HEK293 (cell line): ENCODE data around the gene FAM241A.

Source experiments
- CTCF ChIA-PET: fragments of 350-600 bp; formaldehyde crosslinking; extraction: SDS; loops from one replicate; lab custom pipeline; 2021; ENCODE audit warnings: antibody characterized with exemption; lab: Yijun Ruan, JAX
- POLR2A ChIA-PET: fragments of 300-600 bp; formaldehyde crosslinking; extraction: SDS; loops from one replicate; lab custom pipeline; 2020; ENCODE audit warnings: antibody characterized with exemption, inconsistent platforms; lab: Yijun Ruan, JAX
- H3K27ac ChIP-seq: fragments of 200-500 bp; sonication (Bioruptor generic); 2 replicates; pipeline ENCODE4 v1.5.1; 2014; ENCODE audit warnings: low read depth, low read length, control low read depth, inconsistent platforms; ENCODE audit errors: extremely low read depth
- H3K36me3 ChIP-seq, 2 experiments: fragments of 200-500 bp in 1 of 2; sonication (Bioruptor generic) in 1 of 2; 1 replicate in 1 of 2; 2 replicates in 1 of 2; pipeline ENCODE4 v1.5.1; 2014 to 2017; ENCODE audit warnings: inconsistent platforms in 2 of 2, low read length in 2 of 2; ENCODE audit not compliant: control insufficient read depth in 2 of 2, insufficient read depth in 1 of 2
- H3K4me1 ChIP-seq: fragments of 200-500 bp; sonication (Bioruptor generic); 2 replicates; pipeline ENCODE4 v1.5.1; 2014; ENCODE audit warnings: mild to moderate bottlenecking, low read length, inconsistent platforms; ENCODE audit not compliant: control insufficient read depth, insufficient read depth
- H3K4me3 ChIP-seq: 2 replicates; pipeline ENCODE4 v1.5.1; 2011; ENCODE audit warnings: low read depth, mild to moderate bottlenecking, control low read depth, low read length, moderate library complexity
- H3K9me3 ChIP-seq: fragments of 200-500 bp; sonication (Bioruptor generic); 2 replicates; pipeline ENCODE4 v1.5.1; 2014; ENCODE audit warnings: low read depth, low read length, inconsistent platforms; ENCODE audit not compliant: control insufficient read depth, insufficient read depth
- EGR2 ChIP-seq: fragments of 450-650 bp; formaldehyde crosslinking; IDR thresholded peaks from 2 replicates; pipeline ENCODE4 v1.5.1; 2016; ENCODE audit warnings: low read depth, missing biosample characterization, missing genetic modification characterization
- HOXA7 ChIP-seq: sonication (generic); formaldehyde crosslinking; IDR thresholded peaks from 2 replicates; pipeline ENCODE4 v1.8.1; 2022; ENCODE audit warnings: missing genetic modification reagents, borderline replicate concordance
- KLF9 ChIP-seq: fragments of 450-650 bp; formaldehyde crosslinking; IDR thresholded peaks from 2 replicates; pipeline ENCODE4 v1.5.1; 2016; ENCODE audit warnings: missing biosample characterization, missing genetic modification characterization, low read depth
- PRDM1 ChIP-seq: fragments of 450-650 bp; formaldehyde crosslinking; IDR thresholded peaks from 2 replicates; pipeline ENCODE4; 2016; ENCODE audit warnings: missing biosample characterization, missing genetic modification characterization
- SALL2 ChIP-seq: fragments of 450-650 bp; formaldehyde crosslinking; IDR thresholded peaks from 2 replicates; pipeline ENCODE4 v1.5.0; 2017; ENCODE audit warnings: missing biosample characterization, mild to moderate bottlenecking, missing genetic modification characterization, borderline replicate concordance
- SP3 ChIP-seq: fragments of 450-650 bp; formaldehyde crosslinking; IDR thresholded peaks from 2 replicates; pipeline ENCODE4 v1.5.1; 2016; ENCODE audit warnings: missing biosample characterization, missing genetic modification characterization
- SP7 ChIP-seq: fragments of 450-650 bp; formaldehyde crosslinking; IDR thresholded peaks from 2 replicates; pipeline ENCODE4 v1.5.1; 2016; ENCODE audit warnings: missing biosample characterization, missing genetic modification characterization
- ZBTB17 ChIP-seq: fragments of 450-650 bp; formaldehyde crosslinking; IDR thresholded peaks from 2 replicates; pipeline ENCODE4 v1.5.1; 2016; ENCODE audit warnings: missing biosample characterization, missing genetic modification characterization
- ZBTB20 ChIP-seq: fragments of 450-650 bp; formaldehyde crosslinking; IDR thresholded peaks from 2 replicates; pipeline ENCODE4 v1.5.1; 2016; ENCODE audit warnings: missing biosample characterization, missing genetic modification characterization
- ZBTB48 ChIP-seq: fragments of 450-650 bp; formaldehyde crosslinking; IDR thresholded peaks from 2 replicates; pipeline ENCODE4 v1.5.1; 2016; ENCODE audit warnings: missing biosample characterization, missing genetic modification characterization
- ZBTB8A ChIP-seq: fragments of 450-650 bp; formaldehyde crosslinking; IDR thresholded peaks from 2 replicates; pipeline ENCODE4 v1.5.1; 2016; ENCODE audit warnings: missing biosample characterization, missing genetic modification characterization
- ZFHX2 ChIP-seq: fragments of 450-650 bp; formaldehyde crosslinking; conservative IDR thresholded peaks from 2 replicates; pipeline ENCODE4 v1.5.1; 2016; ENCODE audit warnings: missing biosample characterization, missing genetic modification characterization
- ZFP69B ChIP-seq: fragments of 450-650 bp; formaldehyde crosslinking; IDR thresholded peaks from 2 replicates; pipeline ENCODE4 v1.5.1; 2016; ENCODE audit warnings: missing biosample characterization, missing genetic modification characterization
- ZNF146 ChIP-seq: fragments of 450-650 bp; formaldehyde crosslinking; IDR thresholded peaks from 2 replicates; pipeline ENCODE4 v1.5.1; 2016; ENCODE audit warnings: missing biosample characterization, missing genetic modification characterization
- ZNF221 ChIP-seq: fragments of 450-650 bp; formaldehyde crosslinking; IDR thresholded peaks from 2 replicates; pipeline ENCODE4 v1.5.1; 2017; ENCODE audit warnings: missing biosample characterization, missing genetic modification characterization, borderline replicate concordance
- ZNF433 ChIP-seq: fragments of 450-650 bp; formaldehyde crosslinking; IDR thresholded peaks from 2 replicates; pipeline ENCODE4 v1.5.1; 2016; ENCODE audit warnings: missing biosample characterization, missing genetic modification characterization, low read depth
- ZNF561 ChIP-seq: fragments of 450-650 bp; IDR thresholded peaks from 2 replicates; pipeline ENCODE4 v1.5.1; 2018; ENCODE audit warnings: missing biosample characterization, missing genetic modification characterization, borderline replicate concordance
- ZNF571 ChIP-seq: fragments of 450-650 bp; formaldehyde crosslinking; IDR thresholded peaks from 2 replicates; pipeline ENCODE4 v1.5.0; 2017; ENCODE audit warnings: missing biosample characterization, missing genetic modification characterization
- ZNF596 ChIP-seq: fragments of 450-650 bp; IDR thresholded peaks from 2 replicates; pipeline ENCODE4 v1.5.0; 2018; ENCODE audit warnings: missing biosample characterization, mild to moderate bottlenecking, missing genetic modification characterization, moderate library complexity
- ZNF701 ChIP-seq: fragments of 450-650 bp; formaldehyde crosslinking; IDR thresholded peaks from 2 replicates; pipeline ENCODE4 v1.5.1; 2016; ENCODE audit warnings: missing biosample characterization, missing genetic modification characterization
- ZNF707 ChIP-seq: fragments of 450-650 bp; formaldehyde crosslinking; IDR thresholded peaks from 2 replicates; pipeline ENCODE4 v1.5.1; 2016; ENCODE audit warnings: missing biosample characterization, missing genetic modification characterization
- ZNF76 ChIP-seq: fragments of 450-650 bp; formaldehyde crosslinking; IDR thresholded peaks from 2 replicates; pipeline ENCODE4; 2016; ENCODE audit warnings: low read depth, missing biosample characterization, missing genetic modification characterization, borderline replicate concordance
- ZNF777 ChIP-seq: fragments of 450-650 bp; formaldehyde crosslinking; IDR thresholded peaks from 2 replicates; pipeline ENCODE4 v1.5.1; 2017; ENCODE audit warnings: missing biosample characterization, missing genetic modification characterization, borderline replicate concordance
- TF ChIP-seq, protein P1 (sequence below): fragments of 450-650 bp; formaldehyde crosslinking; IDR thresholded peaks from 2 replicates; pipeline ENCODE4 v1.5.1; 2017; ENCODE audit warnings: missing biosample characterization, missing genetic modification characterization
- TF ChIP-seq, protein P2 (sequence below): fragments of 450-650 bp; formaldehyde crosslinking; IDR thresholded peaks from 2 replicates; pipeline ENCODE4 v1.5.1; 2017; ENCODE audit warnings: missing biosample characterization, mild to moderate bottlenecking, missing genetic modification characterization, moderate library complexity
- TF ChIP-seq, protein P3 (sequence below): fragments of 450-650 bp; formaldehyde crosslinking; IDR thresholded peaks from 2 replicates; pipeline ENCODE4 v1.5.1; 2016; ENCODE audit warnings: missing biosample characterization, missing genetic modification characterization, borderline replicate concordance
- TF ChIP-seq, protein P4 (sequence below): fragments of 450-650 bp; formaldehyde crosslinking; IDR thresholded peaks from 2 replicates; pipeline ENCODE4 v1.5.1; 2016; ENCODE audit warnings: missing biosample characterization, missing genetic modification characterization

The FAM241A gene

DNA sequence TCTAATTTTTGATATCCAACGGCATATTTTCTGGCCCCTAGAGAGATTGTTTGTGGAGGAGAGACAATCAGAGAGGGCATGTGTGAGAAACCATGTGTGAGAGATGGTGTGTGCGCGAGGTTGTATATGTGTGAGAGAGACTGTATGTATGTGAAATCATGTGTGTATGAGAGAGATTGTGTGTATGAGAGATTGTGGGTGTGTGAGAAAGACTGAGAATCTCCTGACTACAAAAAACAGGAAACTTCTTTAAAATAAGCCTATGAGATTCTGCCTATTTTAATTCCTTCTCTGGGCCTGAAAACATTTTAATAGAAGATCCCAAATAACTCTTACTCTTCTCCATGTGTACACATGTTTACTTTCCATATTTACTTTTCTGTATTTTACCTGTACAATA, 1.5 kb upstream of the FAM241A start (continued):
- TF ChIP-seq, protein P1, sequence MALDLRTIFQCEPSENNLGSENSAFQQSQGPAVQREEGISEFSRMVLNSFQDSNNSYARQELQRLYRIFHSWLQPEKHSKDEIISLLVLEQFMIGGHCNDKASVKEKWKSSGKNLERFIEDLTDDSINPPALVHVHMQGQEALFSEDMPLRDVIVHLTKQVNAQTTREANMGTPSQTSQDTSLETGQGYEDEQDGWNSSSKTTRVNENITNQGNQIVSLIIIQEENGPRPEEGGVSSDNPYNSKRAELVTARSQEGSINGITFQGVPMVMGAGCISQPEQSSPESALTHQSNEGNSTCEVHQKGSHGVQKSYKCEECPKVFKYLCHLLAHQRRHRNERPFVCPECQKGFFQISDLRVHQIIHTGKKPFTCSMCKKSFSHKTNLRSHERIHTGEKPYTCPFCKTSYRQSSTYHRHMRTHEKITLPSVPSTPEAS (tag by site-specific recombination): no peak

DNA sequence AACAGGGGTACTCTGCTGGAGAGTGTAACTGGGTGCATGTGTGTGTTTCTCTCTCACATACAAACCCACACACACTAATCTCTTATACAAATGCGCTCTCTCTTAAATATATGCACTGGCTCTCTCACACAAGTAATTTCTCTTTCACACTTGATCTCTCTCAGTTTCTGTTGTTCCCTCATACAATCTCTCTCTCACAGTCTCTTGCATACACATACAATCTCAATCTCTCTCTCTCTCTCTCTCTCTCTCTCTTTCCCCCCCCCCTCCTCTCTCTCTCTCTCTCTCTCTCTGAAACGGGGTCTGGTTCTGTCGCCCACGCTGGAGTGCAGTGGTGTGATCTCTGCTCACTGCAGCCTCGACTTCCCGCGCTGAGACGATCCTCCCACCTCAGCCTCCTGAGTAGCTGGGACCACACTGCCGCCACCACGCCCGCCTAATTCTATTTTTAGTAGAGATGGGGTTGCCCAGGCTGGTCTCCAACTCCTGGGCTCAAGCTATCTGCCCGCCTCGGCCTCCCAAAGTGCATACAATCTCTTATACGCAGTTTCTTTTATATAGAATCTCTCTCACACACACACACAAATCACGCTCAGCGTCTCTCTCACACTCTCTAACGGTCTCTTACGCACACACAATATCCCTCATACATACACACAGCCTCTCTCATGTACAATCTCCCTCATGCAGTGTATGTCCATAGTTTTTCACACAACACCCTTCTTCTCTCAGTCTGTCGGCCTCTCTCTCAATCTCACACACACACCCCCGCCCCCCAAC, 518 bp upstream of the FAM241A start:
- Histone ChIP-seq H3K27ac (no peak overlapping the region), H3K9me3 (no peaks in the 10 kb centered on the region), H3K36me3 (no peaks in the 10 kb centered on the region), H3K4me1 (no peaks in the 10 kb centered on the region), H3K4me3 (no peak overlapping the region)
- POLR2A ChIA-PET: no interaction called here
- TF ChIP-seq SALL2 (tag by site-specific recombination): no peak
- TF ChIP-seq SP3 (tag by site-specific recombination): peak; percentile 42; the same call in 1 of the 2 replicates
- TF ChIP-seq ZNF596 (tag by site-specific recombination): peak; percentile 91
- TF ChIP-seq ZNF571 (tag by site-specific recombination): no peak
- TF ChIP-seq, protein P2, sequence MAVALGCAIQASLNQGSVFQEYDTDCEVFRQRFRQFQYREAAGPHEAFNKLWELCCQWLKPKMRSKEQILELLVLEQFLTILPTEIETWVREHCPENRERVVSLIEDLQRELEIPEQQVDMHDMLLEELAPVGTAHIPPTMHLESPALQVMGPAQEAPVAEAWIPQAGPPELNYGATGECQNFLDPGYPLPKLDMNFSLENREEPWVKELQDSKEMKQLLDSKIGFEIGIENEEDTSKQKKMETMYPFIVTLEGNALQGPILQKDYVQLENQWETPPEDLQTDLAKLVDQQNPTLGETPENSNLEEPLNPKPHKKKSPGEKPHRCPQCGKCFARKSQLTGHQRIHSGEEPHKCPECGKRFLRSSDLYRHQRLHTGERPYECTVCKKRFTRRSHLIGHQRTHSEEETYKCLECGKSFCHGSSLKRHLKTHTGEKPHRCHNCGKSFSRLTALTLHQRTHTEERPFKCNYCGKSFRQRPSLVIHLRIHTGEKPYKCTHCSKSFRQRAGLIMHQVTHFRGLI: no peak
- CTCF ChIA-PET: no interaction called here

DNA sequence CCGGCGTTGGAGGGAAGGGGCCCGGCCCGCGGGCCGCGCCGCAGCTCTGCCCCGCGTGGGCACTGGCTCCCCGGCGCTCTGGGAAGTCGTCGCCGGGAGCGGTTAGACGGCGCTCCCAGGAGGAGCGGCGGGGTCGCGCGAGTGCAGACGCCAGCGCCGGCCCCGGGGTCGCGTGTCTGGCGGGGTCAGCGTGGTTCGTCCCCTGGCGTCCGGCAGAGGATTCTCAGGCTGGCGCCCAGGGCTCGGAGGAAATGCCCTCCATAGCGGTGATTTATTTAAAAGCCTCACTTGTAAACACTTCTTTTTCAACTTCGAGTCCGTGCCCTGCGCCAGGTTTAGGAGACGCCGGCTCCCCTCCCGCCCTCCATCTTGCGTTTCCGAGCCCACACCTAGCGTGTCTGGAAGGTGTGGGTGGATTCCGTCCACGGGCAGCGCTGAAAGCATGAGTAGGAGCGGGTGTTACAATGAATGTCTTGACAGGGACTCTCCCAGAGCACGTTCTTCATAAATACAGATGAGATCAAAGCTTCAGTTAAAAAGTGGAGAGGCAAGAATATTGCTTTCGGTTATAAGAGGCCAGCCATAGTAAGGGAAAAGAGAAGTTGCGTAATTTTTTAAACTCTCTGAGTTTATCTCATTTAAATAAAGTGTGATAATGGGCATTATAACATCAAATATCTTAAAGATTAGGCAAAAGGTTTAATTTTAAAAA, 692 bp downstream of the FAM241A start:
- H3K27ac ChIP-seq: peak overlapping the region; percentile 70
- POLR2A ChIA-PET: interaction anchor here (0.6 kb wide), 1 partner anchor 128 kb away, joined by 4 read pairs; no protein-coding TSS in a partner anchor
- CTCF ChIA-PET: interaction anchor here (0.6 to 1.5 kb wide), 3 partner anchors 51 to 90 kb away, joined by 3 to 4 read pairs (median 3); no protein-coding TSS in a partner anchor
- TF ChIP-seq HOXA7 (no peak), ZBTB8A (tag by site-specific recombination) (no peak), ZNF561 (tag by site-specific recombination) (no peak), ZFHX2 (tag by site-specific recombination) (peak; percentile 78), ZNF146 (tag by site-specific recombination) (no peak), ZBTB20 (0 out of 2 replicates have a peak, but pooled peaks have one; percentile 33), ZNF701 (tag by site-specific recombination) (no peak), ZFP69B (no peak), KLF9 (no peak), ZNF221 (no peak), ZNF777 (tag by site-specific recombination) (peak; percentile 32; the same call in 1 of the 2 replicates), EGR2 (tag by site-specific recombination) (peak; percentile 75), SP7 (tag by site-specific recombination) (no peak), ZNF571 (tag by site-specific recombination) (no peak), ZNF433 (tag by site-specific recombination) (no peak), ZBTB17 (tag by site-specific recombination) (no peak), ZNF707 (no peak), ZBTB48 (no peak), PRDM1 (tag by site-specific recombination) (0 out of 2 replicates have a peak, but pooled peaks have one; percentile 37), ZNF76 (tag by site-specific recombination) (no peak)
- TF ChIP-seq, protein P3, sequence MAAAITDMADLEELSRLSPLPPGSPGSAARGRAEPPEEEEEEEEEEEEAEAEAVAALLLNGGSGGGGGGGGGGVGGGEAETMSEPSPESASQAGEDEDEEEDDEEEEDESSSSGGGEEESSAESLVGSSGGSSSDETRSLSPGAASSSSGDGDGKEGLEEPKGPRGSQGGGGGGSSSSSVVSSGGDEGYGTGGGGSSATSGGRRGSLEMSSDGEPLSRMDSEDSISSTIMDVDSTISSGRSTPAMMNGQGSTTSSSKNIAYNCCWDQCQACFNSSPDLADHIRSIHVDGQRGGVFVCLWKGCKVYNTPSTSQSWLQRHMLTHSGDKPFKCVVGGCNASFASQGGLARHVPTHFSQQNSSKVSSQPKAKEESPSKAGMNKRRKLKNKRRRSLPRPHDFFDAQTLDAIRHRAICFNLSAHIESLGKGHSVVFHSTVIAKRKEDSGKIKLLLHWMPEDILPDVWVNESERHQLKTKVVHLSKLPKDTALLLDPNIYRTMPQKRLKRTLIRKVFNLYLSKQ (tag by site-specific recombination): no peak
- TF ChIP-seq, protein P4, sequence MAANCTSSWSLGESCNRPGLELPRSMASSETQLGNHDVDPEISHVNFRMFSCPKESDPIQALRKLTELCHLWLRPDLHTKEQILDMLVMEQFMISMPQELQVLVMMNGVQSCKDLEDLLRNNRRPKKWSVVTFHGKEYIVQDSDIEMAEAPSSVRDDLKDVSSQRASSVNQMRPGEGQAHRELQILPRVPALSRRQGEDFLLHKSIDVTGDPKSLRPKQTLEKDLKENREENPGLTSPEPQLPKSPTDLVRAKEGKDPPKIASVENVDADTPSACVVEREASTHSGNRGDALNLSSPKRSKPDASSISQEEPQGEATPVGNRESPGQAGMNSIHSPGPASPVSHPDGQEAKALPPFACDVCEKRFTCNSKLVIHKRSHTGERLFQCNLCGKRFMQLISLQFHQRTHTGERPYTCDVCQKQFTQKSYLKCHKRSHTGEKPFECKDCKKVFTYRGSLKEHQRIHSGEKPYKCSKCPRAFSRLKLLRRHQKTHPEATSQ (tag by site-specific recombination): no peak

More for the DNA sequence above, 692 bp downstream of the FAM241A start:
- no peaks in the 10 kb centered on the region for H3K36me3 ChIP-seq
- peak overlapping the region; percentile 69 for H3K4me3 ChIP-seq
- H3K4me1 ChIP-seq: no peaks in the 10 kb centered on the region
- H3K9me3 ChIP-seq: no peaks in the 10 kb centered on the region
